UCSD-AML1 (cell line): ENCODE data around the gene ATOH8.
"Not testable (repeated sequence)": the region's sequence is repeated elsewhere in the genome, so short reads cannot be mapped to it uniquely, and the experiment has no call there.

Experiments used
- DNase-seq: peaks from one replicate; lab custom pipeline; 2025; ENCODE audit not compliant: unreplicated experiment; lab: John Stamatoyannopoulos, UW

Gene ATOH8, protein sequence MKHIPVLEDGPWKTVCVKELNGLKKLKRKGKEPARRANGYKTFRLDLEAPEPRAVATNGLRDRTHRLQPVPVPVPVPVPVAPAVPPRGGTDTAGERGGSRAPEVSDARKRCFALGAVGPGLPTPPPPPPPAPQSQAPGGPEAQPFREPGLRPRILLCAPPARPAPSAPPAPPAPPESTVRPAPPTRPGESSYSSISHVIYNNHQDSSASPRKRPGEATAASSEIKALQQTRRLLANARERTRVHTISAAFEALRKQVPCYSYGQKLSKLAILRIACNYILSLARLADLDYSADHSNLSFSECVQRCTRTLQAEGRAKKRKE

DNA sequence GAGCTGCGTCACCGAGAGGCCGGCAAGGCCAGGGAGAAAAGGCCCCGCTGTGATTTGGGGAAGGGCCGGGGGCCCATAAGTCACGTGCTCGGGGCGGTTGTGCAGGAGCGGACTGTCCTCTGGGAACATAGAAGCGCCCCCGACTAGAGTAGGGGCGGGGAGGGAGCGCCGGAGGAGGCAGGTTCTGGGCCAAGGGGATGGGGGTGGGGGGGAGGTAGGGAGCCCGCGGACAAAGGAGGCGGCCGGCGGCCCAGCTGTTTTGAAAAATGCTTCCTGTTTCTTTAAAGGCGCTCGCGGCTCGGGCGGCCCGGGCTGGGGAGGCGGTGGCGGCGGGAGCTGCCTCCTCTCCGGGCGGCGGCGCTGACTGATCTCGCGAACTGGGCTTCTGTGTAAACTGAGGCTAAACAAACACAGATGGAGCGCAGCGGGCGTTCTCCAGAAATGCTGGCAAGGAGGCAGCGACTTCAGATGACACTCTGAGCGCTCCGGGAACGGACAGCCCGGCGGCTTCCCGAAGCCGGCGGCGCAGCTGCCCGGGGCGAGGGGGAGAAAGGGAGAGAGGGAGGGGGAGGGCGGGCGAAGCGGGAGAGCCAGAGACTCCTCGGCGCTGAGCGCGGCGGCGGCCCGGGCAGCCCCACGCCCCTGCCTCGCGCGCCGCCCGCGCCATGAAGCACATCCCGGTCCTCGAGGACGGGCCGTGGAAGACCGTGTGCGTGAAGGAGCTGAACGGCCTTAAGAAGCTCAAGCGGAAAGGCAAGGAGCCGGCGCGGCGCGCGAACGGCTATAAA is at the start of gene ATOH8:
ATOH8 (plus strand) TSS at position 467 of the 788 bp plus-strand sequence; CDS start at position 666, 199 bp downstream.
- DNase-seq, result peak; percentile 42

DNA sequence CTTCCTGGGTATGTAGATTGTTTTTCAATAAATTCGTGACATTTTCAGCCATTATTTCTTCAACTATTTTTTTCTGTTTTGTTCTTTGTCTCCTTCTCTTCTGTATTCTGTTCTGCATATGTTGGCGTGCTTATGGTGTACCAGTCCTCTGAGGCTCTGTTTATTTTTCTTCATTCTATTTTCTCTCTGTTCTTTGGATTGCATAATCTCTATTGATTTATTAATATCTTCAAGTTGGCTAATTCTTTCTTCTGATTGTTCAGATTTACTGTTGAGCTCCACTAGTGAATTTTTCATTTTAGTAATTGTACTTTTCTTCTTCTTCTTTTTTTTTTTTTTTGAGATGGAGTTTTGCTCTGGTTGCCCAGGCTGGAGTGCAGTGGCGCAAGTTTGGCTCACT is 49.8 kb upstream of the ATOH8 start:
- DNase-seq, result no peak

DNA sequence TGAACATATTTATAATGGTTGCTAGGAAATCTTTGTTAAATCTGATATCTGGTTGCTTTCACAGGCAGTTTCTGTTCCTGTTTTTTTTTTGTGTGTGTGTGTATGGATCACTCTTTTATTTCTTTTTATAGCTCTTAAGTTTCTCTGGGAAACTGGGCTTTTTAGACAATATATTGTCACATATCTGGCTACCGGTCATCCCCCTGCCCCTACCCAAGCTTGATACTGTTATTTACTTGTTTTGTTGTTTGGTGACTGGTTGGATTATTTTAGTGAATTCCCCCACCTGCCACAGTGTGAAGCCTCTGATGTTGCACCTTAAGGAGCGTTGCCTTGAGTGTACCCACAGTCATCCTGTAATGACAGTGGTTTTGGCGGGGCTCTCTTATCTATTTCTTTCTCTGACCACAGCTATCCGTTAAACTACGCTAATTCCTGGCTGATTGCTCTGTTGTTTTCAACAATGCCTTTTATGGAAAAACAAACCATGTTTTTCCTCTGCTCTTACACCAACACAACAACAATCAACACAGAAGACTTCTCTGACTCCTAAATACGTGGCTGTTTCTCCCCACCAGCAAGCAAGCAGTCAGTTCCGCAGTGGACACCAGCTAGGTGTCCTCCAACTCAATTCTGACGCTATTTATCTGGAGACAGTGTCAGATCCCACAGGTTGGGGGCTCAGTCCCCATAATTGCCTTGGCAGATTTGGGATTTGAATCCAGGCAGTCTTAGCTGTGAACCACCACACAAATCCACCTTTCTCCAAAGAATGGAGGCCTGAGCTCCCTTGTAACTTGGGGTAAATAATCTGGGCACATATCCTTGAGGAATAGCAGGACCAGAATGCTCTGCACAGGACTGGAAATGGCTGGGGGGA is 48.8 kb upstream of the ATOH8 start:
- DNase-seq, result no peak

DNA sequence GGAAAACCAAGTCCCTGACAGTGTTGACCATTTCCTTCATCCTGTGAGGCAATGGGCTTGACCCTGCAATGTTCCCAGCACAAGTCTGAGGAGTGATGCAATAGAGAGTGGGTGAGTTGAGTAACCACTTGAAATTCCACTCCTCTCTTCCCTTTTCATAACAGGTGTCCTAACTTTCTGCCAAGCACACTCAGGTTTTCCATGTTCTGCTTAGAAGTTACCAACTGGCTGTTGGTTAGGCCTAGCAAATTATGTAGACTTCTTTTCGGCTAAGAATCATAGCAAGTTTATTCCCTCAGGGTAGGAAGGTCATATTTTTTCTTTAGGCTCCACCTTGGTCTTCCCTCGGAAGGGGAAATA is 48.1 kb upstream of the ATOH8 start:
- no peak for DNase-seq

DNA sequence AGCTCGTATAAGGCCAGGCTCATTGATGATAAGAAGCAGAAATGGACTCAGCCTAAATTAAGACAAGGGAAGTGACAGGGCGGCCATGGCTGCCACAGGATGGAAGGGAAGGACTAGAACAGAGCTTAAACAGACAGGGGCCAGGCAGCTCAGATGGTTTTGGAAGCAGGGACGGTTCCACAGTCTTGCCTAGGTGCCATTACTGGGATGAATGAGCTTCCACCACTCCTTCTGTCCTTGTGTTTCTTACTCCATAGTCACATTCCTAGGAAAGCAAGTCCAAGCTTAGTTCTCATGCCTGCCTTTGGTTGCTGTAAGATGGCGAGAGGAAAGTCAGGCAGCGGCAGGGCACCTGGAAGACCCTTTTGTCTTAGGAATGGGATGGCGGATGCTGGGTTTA is 47.7 kb upstream of the ATOH8 start:
- DNase-seq, result no peak

DNA sequence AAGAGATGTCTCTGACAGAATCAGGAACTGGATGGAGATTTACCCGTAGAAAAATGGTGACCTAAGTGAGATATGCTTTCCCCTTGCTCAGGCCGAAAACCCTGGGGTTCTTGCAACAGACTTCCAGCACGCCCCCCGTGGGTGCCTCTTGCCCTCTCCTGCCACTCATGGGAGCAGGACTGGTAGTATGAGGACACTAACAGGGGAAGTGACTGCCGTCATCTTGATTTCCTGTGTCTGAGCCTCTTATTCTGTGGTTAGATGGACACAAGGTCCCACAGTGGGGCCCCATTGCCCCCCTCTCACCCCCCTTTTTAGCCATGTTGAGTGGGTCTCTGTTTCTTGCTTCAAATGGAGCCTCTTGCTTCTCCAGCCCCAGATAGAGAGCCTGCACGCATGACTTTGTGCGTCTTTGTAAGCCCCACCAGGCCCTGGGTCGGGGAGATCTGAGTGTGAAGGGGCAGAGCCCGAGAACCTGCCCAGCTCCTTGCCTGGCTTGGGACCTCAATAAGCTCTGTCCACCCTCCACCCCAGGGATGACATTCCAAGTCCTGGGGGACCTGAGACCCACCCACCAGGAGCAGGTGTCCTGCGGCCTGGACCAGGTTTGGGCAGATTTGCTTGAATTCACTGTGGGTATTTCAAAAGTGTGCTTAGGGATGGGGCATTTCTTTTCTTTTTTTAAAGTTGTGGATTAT is 47.0 kb upstream of the ATOH8 start:
- DNase-seq, result peak; percentile 63

DNA sequence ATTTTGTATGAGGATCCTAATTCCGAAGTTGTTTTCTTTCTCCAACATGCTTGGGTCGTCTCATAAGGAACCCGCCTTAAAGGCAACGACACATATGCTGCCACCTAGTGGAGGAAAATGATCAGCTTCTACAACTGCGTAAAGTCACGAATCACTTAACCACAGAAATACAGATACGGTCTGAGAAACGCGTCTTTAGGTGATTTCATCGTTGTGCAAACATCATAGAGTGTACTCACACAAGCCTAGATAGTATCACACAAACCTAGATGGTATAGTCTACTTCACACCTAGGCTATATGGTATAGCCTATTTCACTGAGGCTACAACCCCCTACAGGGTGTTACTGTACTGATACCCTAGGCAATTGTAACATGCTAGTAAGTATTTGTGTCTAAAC is 46.5 kb upstream of the ATOH8 start:
- DNase-seq, result no peak

DNA sequence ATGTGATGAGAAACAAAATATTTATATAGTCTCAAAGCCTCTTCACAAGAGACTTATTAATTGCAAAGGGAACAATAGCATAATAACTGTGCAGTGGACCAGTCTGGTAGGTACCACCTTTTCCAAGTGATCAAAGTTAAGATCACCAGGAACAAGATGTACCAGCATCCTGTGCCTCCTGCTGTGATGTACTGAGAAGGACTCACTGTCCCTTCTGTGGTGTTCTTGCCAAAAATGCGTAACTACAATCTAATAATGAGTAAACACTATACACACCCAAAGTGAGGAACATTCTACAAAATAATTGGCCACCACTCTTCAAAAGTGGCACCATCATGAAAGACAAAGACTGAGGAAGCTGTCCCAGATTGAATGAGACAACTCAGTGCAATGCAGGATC is 45.1 kb upstream of the ATOH8 start:
- no peak for DNase-seq

DNA sequence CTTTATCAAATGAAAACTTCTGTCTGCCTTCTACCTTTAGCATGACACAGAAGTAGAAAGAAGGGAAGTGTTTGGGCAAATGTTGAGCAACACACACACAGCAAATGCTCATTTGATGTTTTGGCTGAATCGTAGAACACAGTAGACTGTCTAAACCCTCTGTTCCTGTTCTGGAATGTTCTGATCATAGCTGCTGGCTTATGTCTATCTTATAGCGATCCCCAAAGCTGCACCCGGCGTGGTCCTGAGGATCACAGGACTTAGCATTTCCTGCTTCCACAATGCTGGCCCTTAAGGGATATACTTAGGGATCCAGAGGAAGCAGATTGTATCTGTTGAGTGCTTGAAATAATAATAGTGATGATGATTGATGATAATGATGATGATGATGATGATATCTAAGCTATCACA is 44.4 kb upstream of the ATOH8 start:
- DNase-seq, result no peak

DNA sequence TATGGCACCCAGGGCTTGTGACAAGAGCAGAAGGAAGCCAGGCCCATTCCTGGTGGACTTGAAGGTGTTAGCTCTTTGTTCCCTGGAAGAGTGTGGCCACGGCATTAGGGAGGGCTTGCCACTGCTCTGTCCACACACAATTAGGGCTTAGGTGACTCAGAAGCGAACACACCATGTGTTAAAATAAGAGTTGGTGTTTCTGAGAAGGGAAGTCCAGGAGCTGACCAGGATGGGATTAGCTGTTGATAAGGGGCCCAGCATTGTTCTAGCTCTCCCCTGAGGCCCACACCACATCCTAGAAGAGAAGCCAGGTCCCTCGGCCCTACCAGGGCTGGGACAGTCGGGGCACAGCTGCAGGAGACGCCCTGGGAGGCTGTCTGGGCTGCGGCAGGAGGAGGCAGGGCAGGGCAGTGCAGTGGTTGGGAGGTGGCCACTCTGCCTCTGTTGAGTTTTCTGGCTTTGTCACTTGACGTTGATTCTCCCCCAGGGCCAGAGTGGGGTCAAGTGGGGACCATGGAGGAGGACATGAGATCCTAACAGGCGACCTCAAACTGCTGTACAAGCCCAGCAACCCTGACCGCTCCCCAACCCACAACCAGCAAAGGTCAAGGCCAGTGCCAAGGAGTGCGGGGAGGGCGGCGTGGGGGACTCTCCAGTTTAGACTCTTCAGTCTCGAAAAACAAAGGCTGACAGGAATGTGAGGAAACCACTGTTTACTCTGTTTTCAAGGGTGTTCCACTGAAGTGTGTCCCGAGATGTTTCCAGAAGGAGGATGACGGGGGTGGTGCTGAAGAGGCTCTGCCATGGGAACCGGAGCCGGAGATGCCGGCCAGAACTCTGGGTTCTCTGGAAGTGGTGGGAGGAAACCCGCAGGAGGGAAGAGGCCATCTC is 42.9 kb upstream of the ATOH8 start:
- no peak for DNase-seq

DNA sequence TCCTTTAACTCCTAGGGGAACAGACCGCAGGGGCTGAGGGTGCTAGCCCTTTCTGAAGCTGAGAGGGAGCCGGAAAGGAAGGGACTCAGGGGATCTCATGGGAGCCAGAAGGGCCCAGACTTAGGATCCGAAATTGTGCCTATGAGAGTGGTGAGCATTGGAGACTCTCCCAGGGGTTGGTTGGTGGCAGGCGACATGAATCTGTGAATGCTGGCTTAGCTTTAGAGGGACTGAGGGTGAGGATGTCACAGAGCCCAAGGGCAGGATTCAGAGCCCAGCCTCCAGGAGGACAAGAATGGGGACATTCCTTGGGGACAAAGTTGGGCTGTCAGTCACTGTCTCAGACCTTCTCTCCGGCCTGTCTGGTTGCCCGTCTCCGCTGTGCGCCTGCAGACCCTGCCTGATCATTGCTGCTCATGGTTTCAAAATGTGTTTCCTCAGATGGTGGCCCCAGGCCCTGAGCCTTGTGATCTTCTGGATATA is 42.2 kb upstream of the ATOH8 start:
- peak; percentile 49 for DNase-seq

DNA sequence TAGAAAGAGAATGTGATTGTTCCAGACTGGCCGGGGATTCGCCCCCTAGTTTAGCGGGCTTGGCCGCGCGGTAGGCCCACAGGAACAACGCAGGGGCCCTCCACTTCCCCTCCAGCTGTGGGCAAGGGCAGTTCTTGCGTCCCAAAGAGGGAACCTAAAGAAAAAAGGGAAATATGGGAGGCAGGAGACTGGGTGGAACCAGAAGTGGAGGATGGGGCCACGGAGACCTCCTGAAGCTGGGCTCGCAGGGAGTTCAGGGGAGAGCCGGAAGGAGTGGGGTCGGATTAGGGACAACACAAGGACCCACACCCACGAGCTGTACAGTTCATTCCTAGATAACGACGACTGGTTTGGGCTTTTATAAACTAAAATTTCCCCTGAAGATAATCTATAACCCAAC is 41.5 kb upstream of the ATOH8 start:
- DNase-seq, result peak; percentile 74

DNA sequence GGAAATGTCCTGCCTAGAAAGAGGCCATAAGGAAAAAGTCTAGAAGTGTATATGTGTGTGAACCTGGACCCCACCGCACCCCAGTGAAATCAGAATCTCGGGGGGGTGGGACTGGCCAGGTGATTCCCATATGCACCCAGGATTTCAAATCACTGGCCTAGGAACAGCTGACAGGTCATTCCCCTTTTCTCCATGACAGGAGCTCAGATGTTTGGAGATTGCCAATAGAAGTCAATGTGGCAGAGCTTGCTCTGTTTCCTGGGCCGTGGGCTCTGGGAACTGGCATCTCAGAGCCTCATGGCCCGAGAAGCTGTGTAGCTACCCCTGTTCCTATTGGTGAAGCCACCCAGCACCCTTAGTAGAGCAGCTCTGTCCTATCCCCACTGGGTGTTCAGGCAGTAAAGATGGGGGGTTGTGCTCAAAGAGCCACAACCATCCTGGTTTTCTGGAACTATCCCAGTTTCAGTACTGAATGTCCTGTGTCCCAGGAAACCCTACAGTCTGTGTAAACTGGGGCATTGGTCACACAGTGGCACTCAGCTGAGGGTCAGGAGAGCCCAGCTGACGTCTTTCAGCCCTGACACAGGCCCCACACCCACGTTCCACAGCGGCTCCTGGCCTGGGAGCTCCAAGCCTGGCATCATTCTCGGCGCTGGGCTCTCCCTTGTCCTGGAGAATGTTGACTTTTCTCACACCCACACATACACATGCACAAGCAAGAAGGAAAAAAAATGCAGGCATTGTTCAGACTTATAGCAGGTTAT is 40.8 kb upstream of the ATOH8 start:
- no peak for DNase-seq

DNA sequence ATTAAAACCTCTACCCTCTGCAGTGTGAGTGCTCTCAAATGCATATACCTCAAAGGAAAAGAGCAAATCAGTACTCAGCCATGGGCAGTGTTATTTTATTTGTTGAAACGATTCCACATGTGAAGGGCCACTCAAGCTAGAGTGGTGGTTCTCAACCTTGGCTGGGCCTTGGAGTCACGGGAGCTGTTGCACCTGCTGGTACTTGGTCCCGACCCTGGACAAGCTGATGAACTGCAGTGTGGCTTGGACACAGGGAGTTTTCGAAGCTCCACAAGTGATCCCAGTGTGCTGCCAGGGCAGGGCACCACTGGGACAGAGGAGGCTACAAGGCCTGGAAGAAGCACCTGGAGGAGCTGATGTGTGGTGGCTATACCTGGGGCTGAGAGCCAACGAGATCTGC is 40.0 kb upstream of the ATOH8 start:
- no peak for DNase-seq

DNA sequence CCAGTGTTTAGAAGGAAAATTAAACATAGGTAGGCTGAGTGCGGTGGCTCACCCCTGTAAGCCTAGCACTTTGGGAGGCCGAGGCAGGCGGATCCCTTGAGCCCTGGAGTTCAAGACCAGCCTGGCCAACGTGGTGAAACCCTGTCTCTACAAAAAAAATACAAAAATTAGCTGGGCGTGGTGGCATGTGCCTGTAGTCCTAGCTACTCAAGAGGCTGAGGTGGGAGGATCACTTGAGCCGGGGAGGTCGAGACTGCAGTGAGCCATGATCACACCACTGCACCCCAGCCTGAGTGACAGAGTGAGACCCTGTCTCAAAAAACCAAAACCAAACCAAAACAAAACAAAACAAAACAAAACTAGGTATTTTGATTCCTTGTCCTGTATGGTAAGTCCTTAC is 39.4 kb upstream of the ATOH8 start:
- not testable (repeated sequence) for DNase-seq

DNA sequence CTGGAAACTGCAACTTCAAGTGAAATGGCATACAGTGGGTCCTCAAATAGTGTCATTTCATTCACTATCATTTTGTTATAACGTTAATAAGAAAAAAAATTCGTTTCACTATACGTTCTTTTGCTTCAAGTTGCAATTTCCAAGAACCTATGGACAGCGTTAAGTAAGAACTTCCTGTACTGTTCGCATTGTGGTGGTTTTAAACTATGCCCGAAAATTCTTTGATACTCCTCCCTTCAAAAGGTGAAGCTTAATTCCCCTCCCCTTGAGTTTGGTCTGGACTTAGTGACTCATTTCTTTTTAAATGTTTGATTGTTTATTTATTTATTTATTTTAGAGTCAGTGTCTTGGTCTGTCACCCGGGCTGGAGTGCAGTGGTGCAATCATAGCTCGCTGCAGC is 39.0 kb upstream of the ATOH8 start:
- no peak for DNase-seq

DNA sequence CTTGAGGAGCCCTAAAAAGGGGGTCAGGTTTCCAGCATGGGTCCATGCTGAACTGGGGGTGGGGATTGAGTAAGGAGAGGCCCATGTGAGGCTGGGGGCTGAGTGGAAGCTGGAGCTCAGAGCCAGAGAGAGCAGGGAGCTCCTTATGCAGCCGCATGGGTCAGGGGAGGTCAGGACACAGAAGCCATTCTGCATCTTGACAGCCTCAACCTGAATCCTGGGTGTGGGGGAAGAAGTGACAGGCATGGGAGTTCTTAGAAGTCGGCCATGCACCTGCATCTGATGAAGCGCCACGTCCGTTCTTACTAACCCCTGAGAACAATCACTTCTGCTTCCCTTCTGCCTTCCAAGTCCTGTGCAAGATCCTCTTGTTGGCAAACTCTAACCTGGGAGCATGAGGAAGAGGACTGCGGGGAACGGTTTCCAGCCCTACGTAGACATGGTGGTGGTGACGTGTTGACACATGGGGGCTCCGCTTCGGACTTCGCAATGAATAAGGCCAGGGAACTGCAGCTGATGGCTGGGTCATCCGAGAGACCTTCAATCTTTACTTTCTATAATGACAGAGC is 37.4 kb upstream of the ATOH8 start:
- DNase-seq, result no peak

DNA sequence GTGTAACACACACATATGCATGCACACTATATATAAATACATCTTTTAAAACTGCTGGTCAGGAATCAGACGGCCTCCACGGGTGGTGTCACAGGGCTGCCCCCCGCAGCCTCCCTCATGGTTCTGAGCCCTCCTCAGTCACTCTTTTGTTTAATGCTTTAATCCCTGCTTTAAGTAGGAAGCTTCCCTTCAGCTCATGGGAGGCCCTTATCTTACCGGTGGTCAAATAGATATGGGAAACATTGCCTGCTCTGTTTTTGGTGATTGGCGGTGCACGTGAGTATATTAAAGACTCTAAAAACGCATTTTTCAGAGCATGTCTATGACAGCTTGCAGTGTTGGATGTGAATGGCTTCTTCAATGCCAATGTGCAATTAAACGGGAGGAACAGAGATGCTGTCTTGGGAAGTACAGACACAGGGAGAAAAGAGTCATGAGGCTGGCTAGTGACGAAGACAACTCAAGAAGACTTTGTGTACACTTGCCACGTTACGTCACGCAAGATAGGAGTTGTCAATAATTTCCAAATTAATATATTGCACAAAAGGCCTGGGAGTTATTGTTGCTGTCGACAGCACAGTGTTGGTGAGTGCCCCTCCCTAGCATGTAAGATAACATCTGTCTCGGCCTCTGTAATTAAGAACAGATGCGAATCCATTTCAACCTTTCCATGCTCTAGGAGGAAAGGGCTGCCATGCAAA is 36.3 kb upstream of the ATOH8 start:
- no peak for DNase-seq
